ENCODE data around the gene NAIF1. TPM values are rescaled to one million over a fixed set of nuclear protein-coding genes. Genes with fewer than 3 reads are reported as not detected.
"Not testable (repeated sequence)": the region's sequence is repeated elsewhere in the genome, so short reads cannot be mapped to it uniquely, and the experiment has no call there.

Gene NAIF1, protein sequence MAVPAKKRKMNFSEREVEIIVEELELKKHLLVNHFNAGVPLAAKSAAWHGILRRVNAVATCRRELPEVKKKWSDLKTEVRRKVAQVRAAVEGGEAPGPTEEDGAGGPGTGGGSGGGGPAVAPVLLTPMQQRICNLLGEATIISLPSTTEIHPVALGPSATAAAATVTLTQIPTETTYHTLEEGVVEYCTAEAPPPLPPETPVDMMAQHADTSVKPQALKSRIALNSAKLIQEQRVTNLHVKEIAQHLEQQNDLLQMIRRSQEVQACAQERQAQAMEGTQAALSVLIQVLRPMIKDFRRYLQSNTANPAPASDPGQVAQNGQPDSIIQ
- 10 to 100 TPM; 12.3 to 12.8 TPM for total RNA-seq

DNA sequence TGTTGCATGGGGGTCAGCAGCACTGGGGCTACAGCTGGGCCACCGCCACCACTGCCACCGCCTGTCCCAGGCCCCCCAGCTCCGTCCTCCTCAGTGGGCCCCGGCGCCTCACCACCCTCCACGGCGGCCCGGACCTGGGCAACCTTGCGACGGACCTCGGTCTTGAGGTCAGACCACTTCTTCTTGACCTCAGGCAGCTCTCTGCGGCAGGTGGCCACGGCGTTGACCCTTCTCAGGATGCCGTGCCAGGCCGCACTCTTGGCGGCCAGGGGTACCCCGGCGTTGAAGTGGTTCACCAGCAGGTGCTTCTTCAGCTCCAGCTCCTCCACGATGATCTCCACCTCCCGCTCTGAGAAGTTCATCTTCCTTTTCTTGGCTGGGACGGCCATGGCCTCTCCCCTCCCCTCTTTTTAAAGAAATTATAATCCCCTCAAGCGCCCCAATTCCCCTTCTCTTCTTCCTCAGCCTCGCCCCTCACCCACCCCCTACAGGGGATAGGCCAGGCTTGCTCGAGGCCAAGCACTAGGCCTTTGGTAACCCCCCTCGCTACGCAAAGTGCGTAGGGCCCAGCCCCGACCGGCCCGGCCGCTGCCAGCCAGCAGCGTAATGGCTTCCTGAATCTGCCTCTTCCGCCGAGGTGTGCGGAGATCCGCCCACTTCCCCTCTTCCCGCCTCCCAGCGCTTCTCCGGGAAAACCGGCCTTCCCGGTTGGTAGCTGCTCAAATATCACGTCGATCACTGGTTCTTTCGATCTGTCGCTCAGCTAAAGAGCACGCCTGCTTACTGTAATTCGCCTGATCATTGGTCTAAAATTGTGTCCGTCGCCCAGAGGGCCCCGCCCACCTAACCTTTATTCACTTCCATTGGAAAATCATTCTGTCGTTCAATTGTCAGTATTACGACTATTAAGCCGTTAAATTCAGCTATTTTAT lies at the start of gene NAIF1:
NAIF1 (minus strand) TSS at position 608 of the 932 bp plus-strand sequence; CDS start at position 389, 219 bp downstream.
- Mint-ChIP-seq H3K4me1 (ENCODE audit: low read depth) (peaks cover 56% of the 10 kb centered on the region), H3K4me3 (no peak within 1 kb of the TSS), H3K27ac (no peak within 1 kb of the TSS), H3K36me3 (ENCODE audit: low read depth) (peaks cover 6% of the 10 kb centered on the region), H3K9me3 (no peaks in the 10 kb centered on the region), H3K27me3 (ENCODE audit: low read depth) (no peaks in the 10 kb centered on the region)
- peak; percentile 98 for DNase-seq
- intact Hi-C loops (cut with micrococcal nuclease) = loop anchor here (1.0 to 2.0 kb wide), 9 partner anchors 27 to 454 kb away; partner anchors contain the start of genes BBLN, COQ4, STXBP1 and TRUB2
- CTCF ChIA-PET = interaction anchor here (0.6 to 1.6 kb wide), 4 partner anchors 18 to 123 kb away, joined by 3 to 4 read pairs (median 4); no protein-coding TSS in a partner anchor

DNA sequence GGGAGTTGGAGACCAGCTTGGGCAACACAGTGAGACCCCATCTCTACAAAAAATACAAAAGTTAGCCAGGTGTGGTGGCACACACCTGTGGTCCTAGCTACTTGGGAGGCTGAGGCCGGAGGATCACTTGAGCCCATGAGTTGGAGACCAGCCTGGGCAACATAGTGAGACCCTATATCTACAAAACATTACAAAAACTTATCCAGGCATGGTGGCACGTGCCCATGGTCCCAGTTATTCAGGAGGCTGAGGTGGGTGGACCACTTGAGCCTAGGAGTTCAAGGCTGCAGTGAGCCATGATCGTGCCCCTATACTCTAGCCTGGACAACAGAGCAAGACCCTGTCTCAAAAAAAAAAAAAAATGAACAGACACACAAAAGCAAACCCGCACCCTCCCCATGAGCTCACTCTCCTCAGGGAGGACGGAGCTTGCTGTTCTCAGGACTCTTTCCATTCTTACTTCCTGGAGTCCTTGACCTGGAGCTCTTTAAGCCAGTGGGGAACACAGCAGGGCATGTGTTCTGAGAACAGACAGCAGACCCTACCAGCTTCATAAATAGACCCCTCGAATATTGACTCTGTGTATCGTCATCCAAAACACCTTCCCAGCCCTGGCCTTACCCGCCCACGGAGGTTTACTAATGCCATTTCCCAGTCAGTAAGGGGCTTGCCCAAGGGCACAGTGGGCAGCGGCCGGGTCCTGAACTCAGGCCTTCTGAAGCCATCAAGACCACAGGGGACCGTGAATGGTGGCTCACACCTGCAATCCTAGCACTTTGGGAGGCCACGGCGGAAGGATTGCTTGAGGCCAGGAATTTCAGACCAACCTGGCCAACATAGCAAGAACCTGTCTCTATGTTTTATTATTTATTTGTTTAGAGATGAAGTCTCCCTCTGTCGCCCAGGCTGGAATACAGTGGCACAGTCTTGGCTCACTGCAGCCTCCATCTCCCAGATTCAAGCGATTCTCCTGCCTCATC lies 49.3 kb upstream of the NAIF1 start:
- CTCF ChIA-PET = interaction anchor here (0.6 to 3.4 kb wide), 14 partner anchors 9 to 1154 kb away, joined by 3 to 24 read pairs (median 5); partner anchors contain the start of gene PTGES2
- Mint-ChIP-seq H3K36me3 (ENCODE audit: low read depth) (peaks cover 6% of the 10 kb centered on the region), H3K27ac (no peak overlapping the region)

DNA sequence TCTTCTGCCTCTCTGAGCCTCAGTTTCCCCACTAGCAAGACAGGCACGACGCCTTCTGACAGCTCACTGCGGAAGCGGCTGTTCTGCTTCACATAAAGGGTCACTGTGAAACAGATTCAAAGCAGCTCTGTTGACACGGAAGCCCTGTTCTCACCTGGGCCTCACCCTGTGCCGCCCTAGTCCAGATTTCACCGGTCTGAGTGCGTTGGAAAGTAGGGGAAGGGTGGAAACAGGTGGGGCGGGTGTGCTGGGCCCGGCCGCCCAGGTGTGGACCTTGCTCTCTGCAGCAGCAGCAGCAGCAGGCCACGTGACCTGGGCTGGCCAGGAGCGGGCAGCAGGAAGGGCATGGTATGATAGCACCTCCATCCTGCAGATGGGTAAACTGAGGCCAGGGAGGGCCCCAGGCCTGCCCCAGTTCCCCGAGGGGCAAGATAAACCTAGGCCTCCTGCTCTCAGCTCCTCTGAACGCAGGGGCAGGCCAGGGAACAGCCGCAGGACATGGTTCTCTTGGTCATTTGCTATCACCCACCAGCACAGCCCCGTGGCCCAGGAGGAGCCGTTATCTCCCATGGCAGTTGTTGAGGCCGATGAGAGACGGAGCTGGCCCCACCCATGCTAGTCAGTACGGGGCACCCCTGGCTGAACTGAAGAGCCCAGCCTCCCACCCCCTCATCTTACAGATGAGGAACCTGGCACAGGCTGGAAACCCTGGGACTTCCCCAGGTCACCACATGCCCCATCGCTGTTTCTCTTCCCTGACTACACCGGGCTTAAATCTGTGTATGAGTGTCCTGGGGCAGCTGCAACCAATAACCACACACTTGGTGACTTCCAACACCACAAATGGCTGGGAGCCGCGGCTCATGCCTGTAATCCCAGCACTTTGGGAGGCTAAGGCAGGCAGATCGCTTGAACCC lies 48.3 kb upstream of the NAIF1 start:
- H3K36me3 Mint-ChIP-seq (ENCODE audit: low read depth) = peaks cover 6% of the 10 kb centered on the region
- no peaks in the 10 kb centered on the region for H3K27me3 Mint-ChIP-seq (ENCODE audit: low read depth)
- H3K9me3 Mint-ChIP-seq = no peaks in the 10 kb centered on the region
- intact Hi-C loops (cut with micrococcal nuclease) = loop anchor here (2.0 kb wide), 2 partner anchors 15 to 81 kb away; no protein-coding TSS in a partner anchor
- H3K4me3 Mint-ChIP-seq = no peak overlapping the region
- no peak for DNase-seq
- no peak overlapping the region for H3K27ac Mint-ChIP-seq
- peaks cover 10% of the 10 kb centered on the region for H3K4me1 Mint-ChIP-seq (ENCODE audit: low read depth)
- CTCF ChIA-PET = interaction anchor here (0.6 to 3.4 kb wide), 10 partner anchors 9 to 310 kb away, joined by 3 to 19 read pairs (median 5); no protein-coding TSS in a partner anchor

More for the DNA sequence above, 49.3 kb upstream of the NAIF1 start:
- intact Hi-C loops (cut with micrococcal nuclease) = loop anchor here (1.0 to 2.0 kb wide), 3 partner anchors 14 to 173 kb away; no protein-coding TSS in a partner anchor
- Mint-ChIP-seq H3K27me3 (ENCODE audit: low read depth) (no peaks in the 10 kb centered on the region), H3K4me3 (no peak overlapping the region), H3K4me1 (ENCODE audit: low read depth) (peaks cover 10% of the 10 kb centered on the region), H3K9me3 (no peaks in the 10 kb centered on the region)
- no peak for DNase-seq

DNA sequence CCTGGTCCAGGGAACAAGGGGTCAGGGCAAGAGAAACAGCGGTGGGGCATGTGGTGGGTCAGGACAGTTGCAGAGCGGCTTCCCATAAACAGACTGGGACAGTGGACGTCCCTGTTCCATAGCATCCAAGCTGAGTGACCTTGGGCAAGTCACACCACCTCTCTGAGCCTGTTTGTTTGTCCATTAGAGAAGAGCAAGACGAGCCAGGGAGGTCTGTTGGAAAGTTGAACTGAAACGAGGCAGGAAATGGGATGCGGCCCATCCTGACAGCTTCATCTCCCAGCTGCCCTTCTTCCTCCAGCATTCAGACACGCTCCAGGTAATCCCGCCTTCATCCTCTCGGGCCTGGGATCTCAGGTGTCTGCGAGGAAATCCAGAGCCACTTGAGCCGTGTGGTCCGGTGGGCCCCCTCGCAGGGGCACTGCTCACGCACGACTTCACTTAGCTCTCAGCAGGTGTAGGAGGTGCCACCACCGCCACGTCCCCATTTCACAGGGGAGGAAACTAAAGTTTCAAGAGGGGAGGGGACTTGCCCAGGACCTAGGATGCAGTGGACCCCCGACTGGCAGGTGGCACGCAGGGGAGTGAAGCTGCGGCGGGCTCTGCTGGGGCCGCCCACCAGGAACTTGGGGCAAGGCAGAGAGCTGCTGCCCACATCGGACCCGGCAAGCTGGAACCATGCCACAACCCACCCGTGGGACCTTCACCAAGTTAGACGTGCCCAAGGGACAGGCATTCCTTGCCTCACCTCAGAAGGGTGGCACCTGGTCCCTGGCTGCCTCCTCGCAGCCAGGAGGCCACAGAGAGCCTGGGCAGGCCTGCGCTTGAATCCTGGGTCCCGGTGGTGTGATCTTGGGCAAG lies 47.4 kb upstream of the NAIF1 start:
- Mint-ChIP-seq H3K4me3 (no peak overlapping the region), H3K36me3 (ENCODE audit: low read depth) (peaks cover 9% of the 10 kb centered on the region), H3K27ac (no peak overlapping the region), H3K27me3 (ENCODE audit: low read depth) (no peaks in the 10 kb centered on the region), H3K9me3 (no peaks in the 10 kb centered on the region), H3K4me1 (ENCODE audit: low read depth) (peaks cover 10% of the 10 kb centered on the region)
- CTCF ChIA-PET = interaction anchor here (0.6 to 3.4 kb wide), 5 partner anchors 11 to 225 kb away, joined by 3 to 13 read pairs (median 5); no protein-coding TSS in a partner anchor
- DNase-seq = no peak
- intact Hi-C loops (cut with micrococcal nuclease) = no loop called here

DNA sequence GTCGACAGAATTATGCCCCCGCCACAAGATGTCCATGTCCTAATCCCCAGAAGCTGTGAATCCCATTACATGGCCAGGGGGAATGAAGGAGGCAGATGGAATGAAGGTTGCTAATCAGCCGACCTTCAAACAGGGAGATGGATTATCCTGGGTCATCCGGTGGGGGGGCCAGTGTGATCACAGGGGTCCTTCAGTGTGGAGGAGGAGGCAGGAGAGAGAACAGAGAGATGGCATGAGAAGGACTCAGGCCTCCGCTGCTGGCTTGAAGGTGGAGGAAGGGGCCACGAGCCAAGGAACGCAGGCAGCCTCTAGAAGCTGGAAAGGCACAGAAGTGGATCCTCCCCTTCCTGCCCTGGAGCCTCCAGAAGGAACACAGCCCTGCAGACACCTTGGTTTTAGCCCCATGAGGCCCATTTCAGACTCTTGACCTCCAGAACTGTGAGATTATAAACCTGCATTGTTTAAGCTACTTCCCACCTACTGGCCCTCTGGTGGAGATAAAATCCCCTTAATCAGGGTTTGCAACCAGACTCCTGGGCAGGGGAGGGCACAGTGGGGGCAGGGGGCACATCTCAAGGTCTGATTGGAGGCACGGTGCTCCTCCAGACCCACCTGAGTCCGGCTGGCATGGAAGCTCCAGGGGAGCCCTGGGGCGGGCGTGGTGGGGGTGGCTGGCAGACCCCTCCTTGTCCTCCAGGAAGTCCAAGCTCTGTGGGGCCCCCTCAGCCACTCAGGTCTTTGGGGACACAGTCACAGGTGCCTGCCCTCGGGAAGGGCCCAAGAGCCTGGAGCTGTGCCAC lies 46.6 kb upstream of the NAIF1 start:
- Mint-ChIP-seq H3K27me3 (ENCODE audit: low read depth) (no peaks in the 10 kb centered on the region), H3K4me1 (ENCODE audit: low read depth) (peaks cover 10% of the 10 kb centered on the region), H3K27ac (no peak overlapping the region), H3K36me3 (ENCODE audit: low read depth) (peaks cover 9% of the 10 kb centered on the region), H3K9me3 (no peaks in the 10 kb centered on the region), H3K4me3 (no peak overlapping the region)
- intact Hi-C loops (cut with micrococcal nuclease) = no loop called here
- CTCF ChIA-PET = interaction anchor here (0.6 to 1.4 kb wide), 6 partner anchors 11 to 187 kb away, joined by 3 to 5 read pairs (median 4); no protein-coding TSS in a partner anchor
- no peak for DNase-seq

DNA sequence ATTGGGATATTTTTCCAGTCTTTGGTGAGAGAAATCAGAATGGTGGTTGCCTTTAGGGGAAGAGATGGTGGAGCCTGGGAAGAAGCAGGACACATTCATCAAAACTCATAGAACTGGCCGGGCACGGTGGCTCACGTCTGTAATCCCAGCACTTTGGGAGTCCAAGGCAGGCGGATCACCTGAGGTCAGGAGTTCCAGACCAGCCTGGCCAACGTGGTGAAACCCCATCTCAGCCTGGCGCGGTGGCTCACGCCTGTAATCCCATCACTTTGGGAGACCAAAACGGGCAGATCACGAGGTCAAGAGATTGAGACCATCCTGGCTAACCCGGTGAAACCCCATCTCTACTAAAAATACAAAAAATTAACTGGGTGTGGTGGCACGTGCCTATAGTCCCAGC lies 44.6 kb upstream of the NAIF1 start:
- intact Hi-C loops (cut with micrococcal nuclease); H3K27ac Mint-ChIP-seq; DNase-seq; H3K9me3 Mint-ChIP-seq; CTCF ChIA-PET; H3K4me1 Mint-ChIP-seq (ENCODE audit: low read depth); H3K27me3 Mint-ChIP-seq (ENCODE audit: low read depth); H3K4me3 Mint-ChIP-seq: not testable (repeated sequence)
- H3K36me3 Mint-ChIP-seq (ENCODE audit: low read depth) = peaks cover 13% of the 10 kb centered on the region

DNA sequence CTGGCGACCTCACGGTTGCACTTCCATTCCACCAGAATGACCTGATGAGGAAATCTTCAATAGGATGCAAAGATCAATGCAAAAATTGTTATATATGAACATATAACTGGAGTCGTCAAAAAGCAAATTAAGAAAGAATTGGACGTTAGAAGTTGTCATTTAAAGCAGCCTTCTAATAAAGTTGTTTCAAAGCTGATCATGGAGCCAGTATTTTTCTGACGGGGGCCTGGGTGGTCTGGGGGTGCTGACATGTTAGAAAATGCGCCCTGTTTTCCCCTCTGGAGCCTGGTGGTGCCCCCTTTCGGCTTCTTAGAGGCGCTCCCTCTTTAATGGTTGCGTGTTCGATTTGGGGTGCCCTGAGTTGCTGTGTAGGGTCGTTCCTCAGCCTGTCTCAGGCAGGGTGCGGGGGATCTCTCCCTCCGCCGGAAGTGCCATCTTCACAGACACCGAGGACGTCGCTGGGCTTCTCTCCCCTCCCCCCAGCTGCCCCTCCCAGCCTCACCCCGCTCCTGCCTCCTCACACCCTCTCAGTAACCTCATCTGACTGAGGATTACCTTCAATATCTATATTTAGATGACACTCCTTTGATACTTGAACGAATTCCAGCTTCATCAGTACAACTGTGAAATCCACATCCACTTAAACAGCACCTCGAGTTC lies 42.1 kb upstream of the NAIF1 start:
- H3K9me3 Mint-ChIP-seq = no peaks in the 10 kb centered on the region
- DNase-seq = no peak
- H3K27ac Mint-ChIP-seq = peak overlapping the region; percentile 15
- CTCF ChIA-PET = interaction anchor here (1.3 to 1.9 kb wide), 3 partner anchors 9 to 20 kb away, joined by 3 to 5 read pairs (median 4); no protein-coding TSS in a partner anchor
- H3K36me3 Mint-ChIP-seq (ENCODE audit: low read depth) = peaks cover 15% of the 10 kb centered on the region
- H3K27me3 Mint-ChIP-seq (ENCODE audit: low read depth) = no peaks in the 10 kb centered on the region
- H3K4me3 Mint-ChIP-seq = no peak overlapping the region
- intact Hi-C loops (cut with micrococcal nuclease) = no loop called here
- H3K4me1 Mint-ChIP-seq (ENCODE audit: low read depth) = peaks cover 3% of the 10 kb centered on the region

DNA sequence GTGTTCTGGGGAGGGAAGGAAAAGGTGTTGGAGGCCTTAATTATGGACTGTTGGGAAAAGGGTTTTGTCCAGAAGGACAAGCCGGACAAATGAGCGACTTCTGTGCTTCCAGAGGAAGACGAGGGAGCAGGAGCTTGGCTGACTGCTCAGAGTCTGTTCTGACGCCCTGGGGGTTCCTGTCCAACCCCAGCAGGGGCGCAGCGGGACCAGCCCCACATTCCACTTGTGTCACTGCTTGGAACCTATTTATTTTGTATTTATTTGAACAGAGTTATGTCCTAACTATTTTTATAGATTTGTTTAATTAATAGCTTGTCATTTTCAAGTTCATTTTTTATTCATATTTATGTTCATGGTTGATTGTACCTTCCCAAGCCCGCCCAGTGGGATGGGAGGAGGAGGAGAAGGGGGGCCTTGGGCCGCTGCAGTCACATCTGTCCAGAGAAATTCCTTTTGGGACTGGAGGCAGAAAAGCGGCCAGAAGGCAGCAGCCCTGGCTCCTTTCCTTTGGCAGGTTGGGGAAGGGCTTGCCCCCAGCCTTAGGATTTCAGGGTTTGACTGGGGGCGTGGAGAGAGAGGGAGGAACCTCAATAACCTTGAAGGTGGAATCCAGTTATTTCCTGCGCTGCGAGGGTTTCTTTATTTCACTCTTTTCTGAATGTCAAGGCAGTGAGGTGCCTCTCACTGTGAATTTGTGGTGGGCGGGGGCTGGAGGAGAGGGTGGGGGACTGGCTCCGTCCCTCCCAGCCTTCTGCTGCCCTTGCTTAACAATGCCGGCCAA lies 41.3 kb upstream of the NAIF1 start:
- Mint-ChIP-seq H3K4me1 (ENCODE audit: low read depth) (peaks cover 8% of the 10 kb centered on the region), H3K4me3 (no peak overlapping the region), H3K27ac (no peak overlapping the region), H3K36me3 (ENCODE audit: low read depth) (peaks cover 16% of the 10 kb centered on the region), H3K9me3 (no peaks in the 10 kb centered on the region), H3K27me3 (ENCODE audit: low read depth) (no peaks in the 10 kb centered on the region)
- CTCF ChIA-PET = interaction anchor here (1.3 to 1.9 kb wide), 3 partner anchors 9 to 20 kb away, joined by 3 to 5 read pairs (median 4); no protein-coding TSS in a partner anchor
- intact Hi-C loops (cut with micrococcal nuclease) = no loop called here
- DNase-seq = no peak

Data from activated naive CD4-positive, alpha-beta T cell treated with anti-CD3 and anti-CD28 coated beads for 36 hours (primary cell).